Thoracic aorta endothelial cell (primary cell): ENCODE data around the gene ZP4. TPM values are rescaled to one million over a fixed set of nuclear protein-coding genes. Genes with fewer than 3 reads are reported as not detected.

Source experiments
- total RNA-seq: library from RNA; depleted of rRNA; stranded (reverse); fragments of >200 nt; gene quantifications from 2 replicates; pipeline ENCODE4 v1.2.3, GENCODE V29; 2012

The ZP4 gene, protein sequence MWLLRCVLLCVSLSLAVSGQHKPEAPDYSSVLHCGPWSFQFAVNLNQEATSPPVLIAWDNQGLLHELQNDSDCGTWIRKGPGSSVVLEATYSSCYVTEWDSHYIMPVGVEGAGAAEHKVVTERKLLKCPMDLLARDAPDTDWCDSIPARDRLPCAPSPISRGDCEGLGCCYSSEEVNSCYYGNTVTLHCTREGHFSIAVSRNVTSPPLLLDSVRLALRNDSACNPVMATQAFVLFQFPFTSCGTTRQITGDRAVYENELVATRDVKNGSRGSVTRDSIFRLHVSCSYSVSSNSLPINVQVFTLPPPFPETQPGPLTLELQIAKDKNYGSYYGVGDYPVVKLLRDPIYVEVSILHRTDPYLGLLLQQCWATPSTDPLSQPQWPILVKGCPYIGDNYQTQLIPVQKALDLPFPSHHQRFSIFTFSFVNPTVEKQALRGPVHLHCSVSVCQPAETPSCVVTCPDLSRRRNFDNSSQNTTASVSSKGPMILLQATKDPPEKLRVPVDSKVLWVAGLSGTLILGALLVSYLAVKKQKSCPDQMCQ
- not detected in 2 replicates for total RNA-seq

DNA sequence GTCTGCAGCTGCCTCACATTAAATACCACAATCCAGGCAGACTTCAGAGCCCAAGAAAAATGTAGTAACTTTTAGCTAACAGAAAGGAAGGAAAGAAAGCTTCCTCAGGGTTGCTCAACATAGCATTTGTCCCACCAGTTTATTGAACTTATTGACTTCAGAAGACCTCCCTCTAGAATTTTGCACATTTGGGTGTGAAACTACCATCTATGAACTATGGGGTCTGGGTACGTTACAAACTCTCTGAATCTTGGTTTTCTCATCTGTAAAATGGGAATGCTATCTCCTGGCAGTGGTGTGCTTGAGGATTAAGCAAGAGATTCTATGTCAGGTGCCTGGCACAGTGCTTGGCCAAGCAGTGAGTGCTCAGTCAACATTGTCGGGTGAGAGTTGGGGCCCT is at the start of gene ZP4:
TSS of gene ZP4 (minus strand) at position 101 of the 400 bp plus-strand sequence. CDS start 287 bp downstream, outside the sequence.

